OCI-LY1 (cell line): ENCODE results near the gene DLX1.

ENCODE experiments used
- EZH2 ChIP-seq: fragments of 200-600 bp; sonication (generic), shearing (Covaris generic); IDR thresholded peaks from 2 replicates; pipeline ENCODE4 v1.8.0; 2017; ENCODE audit warnings: borderline replicate concordance, mixed run types, mild to moderate bottlenecking, antibody characterized with exemption, low read length, moderate library complexity, mixed read lengths
- TF ChIP-seq, protein P1 (sequence below): fragments of 200-600 bp; sonication (generic), shearing (Covaris generic); IDR thresholded peaks from 2 replicates; pipeline ENCODE4 v1.5.1; 2017; ENCODE audit warnings: mild to moderate bottlenecking, antibody characterized with exemption, low read length, moderate library complexity, mixed read lengths

DNA sequence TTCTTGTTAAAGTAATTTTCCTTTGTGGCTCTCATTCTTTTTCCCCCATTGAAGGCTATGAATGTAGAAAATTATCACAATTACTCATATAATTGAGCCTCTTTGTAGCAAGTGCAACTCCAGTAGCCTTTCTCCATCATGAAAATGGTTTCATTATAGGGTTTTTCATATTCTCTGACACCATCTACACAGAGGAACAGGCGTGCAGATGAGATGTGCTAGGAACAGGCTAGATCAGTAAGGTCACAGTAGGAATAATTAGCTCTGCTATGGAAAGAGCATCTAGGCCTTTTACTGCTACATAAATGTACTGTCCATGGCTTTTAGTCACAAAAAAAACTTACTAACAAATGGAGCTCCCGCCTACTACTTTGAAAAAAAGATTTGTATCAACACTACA is 12.6 kb upstream of the DLX1 start:
- TF ChIP-seq, protein P1, sequence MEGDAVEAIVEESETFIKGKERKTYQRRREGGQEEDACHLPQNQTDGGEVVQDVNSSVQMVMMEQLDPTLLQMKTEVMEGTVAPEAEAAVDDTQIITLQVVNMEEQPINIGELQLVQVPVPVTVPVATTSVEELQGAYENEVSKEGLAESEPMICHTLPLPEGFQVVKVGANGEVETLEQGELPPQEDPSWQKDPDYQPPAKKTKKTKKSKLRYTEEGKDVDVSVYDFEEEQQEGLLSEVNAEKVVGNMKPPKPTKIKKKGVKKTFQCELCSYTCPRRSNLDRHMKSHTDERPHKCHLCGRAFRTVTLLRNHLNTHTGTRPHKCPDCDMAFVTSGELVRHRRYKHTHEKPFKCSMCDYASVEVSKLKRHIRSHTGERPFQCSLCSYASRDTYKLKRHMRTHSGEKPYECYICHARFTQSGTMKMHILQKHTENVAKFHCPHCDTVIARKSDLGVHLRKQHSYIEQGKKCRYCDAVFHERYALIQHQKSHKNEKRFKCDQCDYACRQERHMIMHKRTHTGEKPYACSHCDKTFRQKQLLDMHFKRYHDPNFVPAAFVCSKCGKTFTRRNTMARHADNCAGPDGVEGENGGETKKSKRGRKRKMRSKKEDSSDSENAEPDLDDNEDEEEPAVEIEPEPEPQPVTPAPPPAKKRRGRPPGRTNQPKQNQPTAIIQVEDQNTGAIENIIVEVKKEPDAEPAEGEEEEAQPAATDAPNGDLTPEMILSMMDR, result no peak
- TF ChIP-seq EZH2, result no peak
